GM12878 (cell line): ENCODE measurements around the gene SCGB1C2. TPM values are rescaled to one million over a fixed set of nuclear protein-coding genes. Genes with fewer than 3 reads are reported as not detected.

Source experiments
- ATAC-seq: fragments of 200-7000 bp; cut with Tn5 transposase; 3 replicates; pipeline ENCODE4 v1.9.1; 2020; ENCODE audit warnings: mild to moderate bottlenecking, moderate library complexity
- BruUV-seq: library from RNA; stranded (reverse); fragments of 400-500 nt; replicated peaks from 2 replicates; lab custom pipeline; 2021; lab: Mats Ljungman, UMichigan
- CTCF ChIA-PET: fragments of 300-600 bp; sonication (Branson Sonifier 250); formaldehyde crosslinking; extraction: SDS; loops from one replicate; lab custom pipeline; 2021; ENCODE audit warnings: inconsistent platforms; lab: Yijun Ruan, JAX
- POLR2A ChIA-PET: fragments of 350-600 bp; formaldehyde crosslinking; extraction: SDS; loops from one replicate; lab custom pipeline; 2021; ENCODE audit warnings: inconsistent platforms; lab: Charles Lee
- RAD21 ChIA-PET: fragments of 300-600 bp; sonication (Branson Sonifier 250); formaldehyde crosslinking; loops from one replicate; lab custom pipeline; 2023; ENCODE audit warnings: antibody characterized with exemption; ENCODE audit not compliant: unreplicated experiment; lab: Charles Lee
- SMC1A ChIA-PET: fragments of 300-600 bp; sonication (Branson Sonifier 250); formaldehyde crosslinking; loops from one replicate; lab custom pipeline; 2023; ENCODE audit not compliant: unreplicated experiment, uncharacterized antibody; lab: Charles Lee
- DNase-seq: peaks from one replicate; pipeline ENCODE4 v3.0.0-alpha.2; 2011; ENCODE audit warnings: low read depth, low spot score
- FAIRE-seq: peaks from 3 replicates; lab custom pipeline; 2011; peaks lifted over from hg19 to GRCh38; lab: Jason Lieb, UNC
- H2AFZ ChIP-seq: 2 replicates; pipeline ENCODE4 v1.6.0; 2011; ENCODE audit warnings: low read depth, low read length, control low read depth; ENCODE audit not compliant: control insufficient read depth
- H3K27ac ChIP-seq: 2 replicates; pipeline ENCODE4 v1.5.1; 2011; ENCODE audit warnings: control low read depth; ENCODE audit not compliant: control insufficient read depth, insufficient read depth
- H3K27me3 ChIP-seq, 2 experiments: replicated peaks in 1 of 2; 2 replicates each; pipeline versions ENCODE4 v1.6.0 to v1.6.1; 2011; ENCODE audit warnings: low read length in 1 of 2; ENCODE audit not compliant: control insufficient read depth in 2 of 2, insufficient read depth in 2 of 2
- H3K36me3 ChIP-seq, 2 experiments: 2 replicates each; pipeline ENCODE4 v1.5.1; 2011; ENCODE audit warnings: low read length in 1 of 2; ENCODE audit not compliant: control insufficient read depth in 2 of 2, insufficient read depth in 2 of 2
- H3K4me1 ChIP-seq: 2 replicates; pipeline ENCODE4 v1.6.1; 2011; ENCODE audit warnings: mild to moderate bottlenecking, low read length, moderate library complexity, mixed read lengths; ENCODE audit not compliant: control insufficient read depth, insufficient read depth
- H3K4me2 ChIP-seq: 2 replicates; pipeline ENCODE4 v1.6.0; 2011; ENCODE audit warnings: control low read depth; ENCODE audit not compliant: control insufficient read depth, insufficient read depth
- H3K4me3 ChIP-seq: fragments of 200-600 bp; sonication (generic); 2 replicates; pipeline ENCODE4 v1.5.1; 2016
- H3K79me2 ChIP-seq: 2 replicates; pipeline ENCODE4 v1.6.0; 2011; ENCODE audit warnings: low read length; ENCODE audit not compliant: control insufficient read depth, insufficient read depth
- H3K9ac ChIP-seq: 2 replicates; pipeline ENCODE4 v1.8.0; 2011; ENCODE audit warnings: low read length, control low read depth, mixed read lengths; ENCODE audit not compliant: control insufficient read depth, insufficient read depth
- H3K9me3 ChIP-seq: replicated peaks from 3 replicates; pipeline ENCODE4 v1.5.1; 2011; ENCODE audit warnings: mild to moderate bottlenecking, low read length; ENCODE audit not compliant: control insufficient read depth, insufficient read depth
- H4K20me1 ChIP-seq: 2 replicates; pipeline ENCODE4 v1.6.0; 2011; ENCODE audit not compliant: control insufficient read depth, insufficient read depth
- CTCF ChIP-seq, 3 experiments: IDR thresholded peaks in 2 of 3; conservative IDR thresholded peaks in 1 of 3; 2 replicates each; pipeline ENCODE4 v1.5.1; 2011; ENCODE audit warnings: low read depth in 3 of 3, low read length in 3 of 3, mild to moderate bottlenecking in 3 of 3, control low read depth in 2 of 3, moderate library complexity in 2 of 3, inconsistent platforms in 1 of 3, mixed read lengths in 1 of 3; ENCODE audit not compliant: control insufficient read depth in 2 of 3, insufficient read depth in 1 of 3; ENCODE audit errors: extremely low read depth in 1 of 3
- CUX1 ChIP-seq: IDR thresholded peaks from 2 replicates; pipeline ENCODE4 v1.6.1; 2012; ENCODE audit warnings: improper control_type of control experiment, low read depth, low read length; ENCODE audit not compliant: insufficient replicate concordance
- E4F1 ChIP-seq: fragments of 450-650 bp; IDR thresholded peaks from 2 replicates; pipeline ENCODE4 v1.6.1; 2018; ENCODE audit warnings: borderline replicate concordance, mild to moderate bottlenecking; ENCODE audit not compliant: partially characterized antibody
- HCFC1 ChIP-seq: fragments of 150-350 bp; IDR thresholded peaks from 2 replicates; pipeline ENCODE4 v1.6.1; 2014; ENCODE audit warnings: low read length
- IKZF2 ChIP-seq, 2 experiments: fragments of 450-650 bp; IDR thresholded peaks; 2 replicates each; pipeline ENCODE4 v1.6.1; 2017; ENCODE audit warnings: mild to moderate bottlenecking in 2 of 2, moderate library complexity in 2 of 2
- KLF5 ChIP-seq: fragments of 450-650 bp; IDR thresholded peaks from 2 replicates; pipeline ENCODE4 v1.6.1; 2014; ENCODE audit warnings: mild to moderate bottlenecking; ENCODE audit not compliant: partially characterized antibody
- PAX8 ChIP-seq: fragments of 450-650 bp; IDR thresholded peaks from 2 replicates; pipeline ENCODE4 v1.6.1; 2017; ENCODE audit warnings: mild to moderate bottlenecking, moderate library complexity
- RAD21 ChIP-seq: IDR thresholded peaks from 2 replicates; pipeline ENCODE4 v1.6.1; 2011; ENCODE audit warnings: mild to moderate bottlenecking, low read depth, low read length, moderate library complexity; ENCODE audit not compliant: insufficient read depth
- SPI1 ChIP-seq: IDR thresholded peaks from 2 replicates; pipeline ENCODE4 v1.6.1; 2011; ENCODE audit warnings: low read depth, mild to moderate bottlenecking, low read length, moderate library complexity, borderline replicate concordance; ENCODE audit not compliant: insufficient read depth
- TARDBP ChIP-seq: IDR thresholded peaks from 2 replicates; pipeline ENCODE4 v1.6.1; 2016; ENCODE audit warnings: borderline replicate concordance
- ZNF274 ChIP-seq: IDR thresholded peaks from one replicate; pipeline ENCODE4 v1.8.0; 2011; ENCODE audit not compliant: insufficient read length, insufficient read depth
- WGBS: methylation state at CpG from one replicate; pipeline ENCODE4 v1.1.6; 2016; ENCODE audit warnings: low lambda C conversion rate; ENCODE audit not compliant: insufficient replicate concordance, insufficient coverage; ENCODE audit errors: missing lambda C conversion rate; 5-methylcytosine and 5-hydroxymethylcytosine counted together
- in situ Hi-C: fragments of 300-500 bp; cut with MboI; formaldehyde crosslinking; loops from 9 replicates; pipeline ENCODE4 v1.14.3; 2018; ENCODE audit warnings: mixed read lengths
- intact Hi-C: fragments of 100-400 bp; cut with micrococcal nuclease; formaldehyde crosslinking; loops from one replicate; pipeline ENCODE4 v1.14.2; 2022; ENCODE audit not compliant: unreplicated experiment
- polyA plus RNA-seq, 11 experiments: library from polyadenylated mRNA; depleted of rRNA in 4 of 11; unstranded in 6 of 11; stranded (reverse) in 5 of 11; fragments of >200 nt; fragmentation: Nextera tagmentation in 4 of 11; fragmentation: Illumina TruSeq in 1 of 11; extraction: Ambion mirVana in 4 of 11; extraction: Trizol in 1 of 11; gene quantifications; 1 replicate in 1 of 11; 2 replicates in 10 of 11; pipeline versions ENCODE4 v1.2.1 to v1.2.3, GENCODE V29; 2011 to 2016; ENCODE audit warnings: inconsistent platforms in 2 of 11, missing spikeins in 2 of 11, low read depth in 1 of 11
- total RNA-seq, 4 experiments: library from RNA; depleted of rRNA in 3 of 4; stranded (reverse); fragments of >200 nt in 3 of 4; fragmentation: Illumina TruSeq in 1 of 4; extraction: Trizol in 1 of 4; gene quantifications; 2 replicates each; pipeline versions ENCODE4 v1.2.1 to v1.2.3, GENCODE V29; 2013 to 2021

Gene SCGB1C2
- total and polyA plus RNA-seq, 10 of the 15 experiments (the other 5 are each of a cell fraction or from before 2014, with no cell fraction given), result not detected

DNA sequence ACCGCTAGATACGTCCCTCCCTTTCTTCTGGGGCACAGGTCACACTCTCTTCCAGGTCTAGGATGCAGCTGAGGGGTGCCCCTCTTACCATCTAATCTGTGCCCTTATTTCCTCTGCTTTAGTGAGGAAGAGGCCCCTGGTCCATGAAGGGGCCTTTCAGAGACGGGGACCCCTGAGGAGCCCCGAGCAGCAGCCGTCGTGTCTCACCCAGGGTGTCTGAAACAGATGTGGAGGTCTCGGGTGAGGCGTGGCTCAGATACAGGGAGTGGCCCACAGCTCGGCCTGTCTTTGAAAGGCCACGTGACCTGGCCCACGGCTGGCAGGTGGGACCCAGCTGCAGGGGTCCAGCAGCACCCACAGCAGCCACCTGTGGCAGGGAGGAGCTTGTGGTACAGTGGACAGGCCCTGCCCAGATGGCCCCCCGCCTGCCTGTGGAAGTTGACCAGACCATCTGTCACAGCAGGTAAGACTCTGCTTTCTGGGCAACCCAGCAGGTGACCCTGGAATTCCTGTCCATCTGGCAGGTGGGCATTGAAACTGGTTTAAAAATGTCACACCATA, 15.6 kb downstream of the SCGB1C2 start:
- DNase-seq (no peak), FAIRE-seq (no peak), ATAC-seq (no peak)
- no peak overlapping the region for H3K9ac ChIP-seq
- no peak overlapping the region for H3K27ac ChIP-seq
- H3K27me3 ChIP-seq, result no peaks in the 10 kb centered on the region
- 36% methylated on average over 12 of the region's 12 CpGs for WGBS
- CTCF ChIA-PET, result no interaction called here
- H3K79me2 ChIP-seq, result no peaks in the 10 kb centered on the region
- no peaks in the 10 kb centered on the region for H4K20me1 ChIP-seq
- POLR2A ChIA-PET, result no interaction called here
- intact Hi-C loops, result no loop called here
- no TSS peak for BruUV-seq
- no peaks in the 10 kb centered on the region for H3K9me3 ChIP-seq
- H3K4me1 ChIP-seq, result no peaks in the 10 kb centered on the region
- H3K36me3 ChIP-seq, result no peaks in the 10 kb centered on the region
- no peak overlapping the region for H3K4me3 ChIP-seq
- SMC1A ChIA-PET, result no interaction called here
- no peak overlapping the region for H3K4me2 ChIP-seq
- RAD21 ChIA-PET, result no interaction called here
- in situ Hi-C loops, result no loop called here
- no peak overlapping the region for H2AFZ ChIP-seq
- TF ChIP-seq CUX1 (no peak), E4F1 (no peak), PAX8 (no peak), TARDBP (no peak), HCFC1 (no peak), IKZF2 (IDR thresholded peaks at IDR 0.05) (no peak), ZNF274 (no peak), SPI1 (no peak), RAD21 (no peak), CTCF (IDR thresholded peaks at IDR 0.05 in 2 of 3, conservative IDR thresholded peaks at IDR 0.05 in 1 of 3; ENCODE audit: control insufficient read depth in 2 of 3, extremely low read depth in 1 of 3, insufficient read depth in 1 of 3, low read depth in 3 of 3, low read length in 3 of 3) (no peak), KLF5 (no peak)
